Myocyte (in vitro differentiated cells): Measurements from ENCODE around the gene ZNF71. TPM values are rescaled to one million over a fixed set of nuclear protein-coding genes. Genes with fewer than 3 reads are reported as not detected.

Experiments
- total RNA-seq: library from RNA; depleted of rRNA; stranded (reverse); fragments of >200 nt; gene quantifications from 2 replicates; pipeline ENCODE4 v1.2.3, GENCODE V29; 2014

Gene ZNF71
- total RNA-seq, 1 donor from 2014 or later = 7.5 TPM

Other genes with a start within 250 kb of the ZNF71 start
- 2.8 and 3.0 TPM in 2 replicates for gene ZNF582, start 201.8 kb upstream of the ZNF71 start, total RNA-seq
- 12.6 and 14.6 TPM in 2 replicates for gene ZNF583, start 191.0 kb upstream of the ZNF71 start, total RNA-seq
- gene ZNF667, start 118.0 kb upstream of the ZNF71 start, total RNA-seq = 3.1 and 4.6 TPM in 2 replicates
- 1.4 and 2.2 TPM in 2 replicates for gene ZNF471, start 87.4 kb upstream of the ZNF71 start, total RNA-seq
- 9.6 and 10.2 TPM in 2 replicates for gene ZFP28, start 56.4 kb upstream of the ZNF71 start, total RNA-seq
- gene ZNF470, start 27.8 kb upstream of the ZNF71 start, total RNA-seq = 2.0 and 2.1 TPM in 2 replicates
- 0.48 and 0.78 TPM in 2 replicates for gene SMIM17, start 47.9 kb downstream of the ZNF71 start, total RNA-seq
- not detected in 2 replicates for gene ZNF835, start 76.5 kb downstream of the ZNF71 start, total RNA-seq
- not detected in 2 replicates for gene PEG3, start 245.4 kb downstream of the ZNF71 start, total RNA-seq
- not detected in 2 replicates for gene ZIM2, start 245.4 kb downstream of the ZNF71 start, total RNA-seq